ENCODE measurements around the gene SEPTIN12.

- TF ChIP-seq POLR2A (IDR thresholded peaks at IDR 0.05) (no peak), CTCF (IDR thresholded peaks at IDR 0.05) (no peak)
Measured at GRCh38 chr16:4814046-4814445, 25.9 kb upstream of the SEPTIN12 start.
